Neuronal stem cell (in vitro differentiated cells): ENCODE measurements around the gene VAMP8.
"Not testable (repeated sequence)": the region's sequence is repeated elsewhere in the genome, so short reads cannot be mapped to it uniquely, and the experiment has no call there.

Source experiments
- DNase-seq: peaks from one replicate; pipeline ENCODE4 v3.0.0-alpha.2; 2013; ENCODE audit warnings: low spot score
- H2AFZ ChIP-seq: one replicate; pipeline ENCODE4 v1.6.1; 2013; ENCODE audit warnings: mild to moderate bottlenecking, low read length, inconsistent platforms
- H2AK5ac ChIP-seq: 2 replicates; pipeline ENCODE4 v1.6.1; 2013; ENCODE audit warnings: low read depth, mild to moderate bottlenecking, inconsistent platforms, low read length, moderate library complexity, mixed read lengths
- H2BK120ac ChIP-seq: 2 replicates; pipeline ENCODE4 v1.6.1; 2013; ENCODE audit warnings: low read depth, mild to moderate bottlenecking, inconsistent platforms, low read length, moderate library complexity, mixed read lengths
- H2BK12ac ChIP-seq: one replicate; pipeline ENCODE4 v1.6.1; 2013; ENCODE audit warnings: low read length, inconsistent platforms
- H2BK15ac ChIP-seq: 2 replicates; pipeline ENCODE4 v1.6.1; 2013; ENCODE audit warnings: mild to moderate bottlenecking, low read length, inconsistent platforms, mixed read lengths
- H2BK5ac ChIP-seq: one replicate; pipeline ENCODE4 v1.6.1; 2013; ENCODE audit warnings: inconsistent platforms, mild to moderate bottlenecking, low read length, moderate library complexity
- H3K14ac ChIP-seq: one replicate; pipeline ENCODE4 v1.6.1; 2013; ENCODE audit warnings: low read length, inconsistent platforms
- H3K18ac ChIP-seq: 2 replicates; pipeline ENCODE4 v1.6.1; 2013; ENCODE audit warnings: low read length, inconsistent platforms
- H3K23ac ChIP-seq: 2 replicates; pipeline ENCODE4 v1.6.1; 2013; ENCODE audit warnings: low read depth, mild to moderate bottlenecking, mixed read lengths, low read length, inconsistent platforms; ENCODE audit not compliant: poor library complexity
- H3K27ac ChIP-seq: replicated peaks from 3 replicates; pipeline ENCODE4 v1.5.1; 2013; ENCODE audit warnings: low read length, inconsistent platforms
- H3K27me3 ChIP-seq, 3 experiments: 2 replicates each; pipeline ENCODE4 v1.6.1; 2013; ENCODE audit warnings: low read length in 3 of 3, mild to moderate bottlenecking in 2 of 3, inconsistent platforms in 1 of 3, low read depth in 1 of 3, mixed read lengths in 1 of 3, moderate library complexity in 1 of 3; ENCODE audit not compliant: control insufficient read depth in 3 of 3, insufficient read depth in 3 of 3
- H3K36me3 ChIP-seq, 2 donors: replicated peaks in 1 of 2; 2 replicates each; pipeline ENCODE4 v1.6.1; 2013; ENCODE audit warnings: low read length in 2 of 2; ENCODE audit not compliant: control insufficient read depth in 2 of 2, insufficient read depth in 2 of 2
- H3K4ac ChIP-seq: 2 replicates; pipeline ENCODE4 v1.6.1; 2013; ENCODE audit warnings: inconsistent platforms, mild to moderate bottlenecking, low read length, moderate library complexity
- H3K4me1 ChIP-seq, 2 donors: 1 replicate in 1 of 2; 2 replicates in 1 of 2; pipeline ENCODE4 v1.6.1; 2013; ENCODE audit warnings: low read length in 2 of 2, low read depth in 1 of 2; ENCODE audit not compliant: control insufficient read depth in 2 of 2, insufficient read depth in 1 of 2
- H3K4me2 ChIP-seq: one replicate; pipeline ENCODE4 v1.6.1; 2013; ENCODE audit warnings: mild to moderate bottlenecking, low read length, inconsistent platforms; ENCODE audit not compliant: insufficient read depth, poor library complexity, severe bottlenecking
- H3K4me3 ChIP-seq, 2 donors: 2 replicates each; pipeline ENCODE4 v1.5.1; 2013; ENCODE audit warnings: low read length in 2 of 2, mild to moderate bottlenecking in 2 of 2, inconsistent platforms in 1 of 2, moderate library complexity in 1 of 2
- H3K79me1 ChIP-seq: one replicate; pipeline ENCODE4 v1.6.1; 2013; ENCODE audit warnings: low read depth, mild to moderate bottlenecking, inconsistent platforms, low read length, moderate library complexity
- H3K9ac ChIP-seq: one replicate; pipeline ENCODE4 v1.6.1; 2013; ENCODE audit warnings: mild to moderate bottlenecking, low read depth, low read length, inconsistent platforms; ENCODE audit not compliant: poor library complexity
- H3K9me3 ChIP-seq, 2 donors: replicated peaks in 1 of 2; 2 replicates each; pipeline versions ENCODE3 to v1.6.1; 2013; ENCODE audit warnings: low read length in 2 of 2, mild to moderate bottlenecking in 2 of 2, inconsistent platforms in 1 of 2, low read depth in 1 of 2, mixed read lengths in 1 of 2, moderate library complexity in 1 of 2; ENCODE audit not compliant: control insufficient read depth in 2 of 2, insufficient read depth in 1 of 2
- H4K8ac ChIP-seq: one replicate; pipeline ENCODE4 v1.6.1; 2013; ENCODE audit warnings: low read depth, mild to moderate bottlenecking, inconsistent platforms, low read length, moderate library complexity
- H4K91ac ChIP-seq: one replicate; pipeline ENCODE4 v1.6.1; 2013; ENCODE audit warnings: low read length, low read depth, mild to moderate bottlenecking, inconsistent platforms; ENCODE audit not compliant: poor library complexity
- WGBS, 2 donors: extraction: QIAGEN DNeasy Blood & Tissue Kit; methylation state at CpG; one replicate each; pipeline ENCODE4 v1.1.7; 2013; ENCODE audit warnings: missing lambda C conversion rate in 2 of 2, mixed read lengths in 1 of 2; ENCODE audit not compliant: insufficient read length in 2 of 2, insufficient replicate concordance in 1 of 2; ENCODE audit errors: extremely low coverage in 2 of 2; 5-methylcytosine and 5-hydroxymethylcytosine counted together

Gene VAMP8

GRCh38 chr2:85601771-85602475, 24.5 kb downstream of the VAMP8 start:
- H3K4ac ChIP-seq = peak overlapping the region; percentile 87
- peak overlapping the region; percentile 8 for H2BK12ac ChIP-seq
- H3K14ac ChIP-seq = peak overlapping the region; percentile 97
- peak overlapping the region; percentile 96 for H2AFZ ChIP-seq
- no CpG with 5 or more reads among the region's 36 CpGs for WGBS, 2 donors
- no peak overlapping the region for H2BK5ac ChIP-seq
- H3K79me1 ChIP-seq = peaks cover 14% of the 10 kb centered on the region
- H2BK120ac ChIP-seq = no peak overlapping the region
- no peak for DNase-seq
- H3K27ac ChIP-seq = no peak overlapping the region
- H2AK5ac ChIP-seq = peak overlapping the region; percentile 68
- peak overlapping the region; percentile 96 for H3K9ac ChIP-seq
- H4K8ac ChIP-seq = peak overlapping the region; percentile 98
- peak overlapping the region; percentile 34 for H2BK15ac ChIP-seq
- H3K4me3 ChIP-seq = peak overlapping the region; percentile 79 to 98
- H3K23ac ChIP-seq = peak overlapping the region; percentile 86
- H4K91ac ChIP-seq = no peak overlapping the region
- peaks cover 0 to 2% of the 10 kb centered on the region in 2 donors for H3K9me3 ChIP-seq
- H3K4me1 ChIP-seq = peaks cover 5 to 8% of the 10 kb centered on the region in 2 donors
- H3K18ac ChIP-seq = peak overlapping the region; percentile 92
- peak overlapping the region; percentile 94 for H3K4me2 ChIP-seq
- peaks cover 24 to 57% of the 10 kb centered on the region in 2 donors for H3K36me3 ChIP-seq
- no peaks in the 10 kb centered on the region for H3K27me3 ChIP-seq

- DNase-seq = peak; percentile 84
- no peak within 1 kb of the TSS for H2BK5ac ChIP-seq
- peak within 1 kb of the TSS; percentile 96 for H2AFZ ChIP-seq
- H3K9ac ChIP-seq = peak within 1 kb of the TSS; percentile 96
- peak within 1 kb of the TSS; percentile 68 for H2AK5ac ChIP-seq
- peak within 1 kb of the TSS; percentile 94 for H3K4me2 ChIP-seq
- H2BK15ac ChIP-seq = peak within 1 kb of the TSS; percentile 34
- peak within 1 kb of the TSS; percentile 97 for H3K14ac ChIP-seq
- H2BK120ac ChIP-seq = no peak within 1 kb of the TSS
- peaks cover 5 to 8% of the 10 kb centered on the region in 2 donors for H3K4me1 ChIP-seq
- peak within 1 kb of the TSS; percentile 87 for H3K4ac ChIP-seq
- H4K8ac ChIP-seq = peak within 1 kb of the TSS; percentile 98
- no peak within 1 kb of the TSS for H4K91ac ChIP-seq
- no CpG with 5 or more reads among the region's 73 CpGs for WGBS, 2 donors
- no peaks in the 10 kb centered on the region for H3K27me3 ChIP-seq
- H3K4me3 ChIP-seq = peak within 1 kb of the TSS; percentile 89 to 98
- peaks cover 7% of the 10 kb centered on the region for H3K79me1 ChIP-seq
- peak within 1 kb of the TSS; percentile 8 for H2BK12ac ChIP-seq
- H3K18ac ChIP-seq = peak within 1 kb of the TSS; percentile 92
- H3K36me3 ChIP-seq = peaks cover 19 to 57% of the 10 kb centered on the region in 2 donors
- peaks cover 0 to 2% of the 10 kb centered on the region in 2 donors for H3K9me3 ChIP-seq
- peak within 1 kb of the TSS; percentile 86 for H3K23ac ChIP-seq
- H3K27ac ChIP-seq = peak within 1 kb of the TSS; percentile 54
Measured at GRCh38 chr2:85602476-85603234, 25.3 kb downstream of the VAMP8 start, which contains the start of gene TMEM150A. TMEM150A (minus strand) TSS chr2:85602698; CDS start chr2:85601948, 750 bp downstream.

GRCh38 chr2:85604133-85604444, 26.7 kb downstream of the VAMP8 start:
- H3K23ac ChIP-seq, H2BK15ac ChIP-seq, H3K27ac ChIP-seq, H3K9me3 ChIP-seq, H2AFZ ChIP-seq, H2BK120ac ChIP-seq, H3K18ac ChIP-seq, H3K9ac ChIP-seq, H4K91ac ChIP-seq, H3K4me3 ChIP-seq, H3K27me3 ChIP-seq, H2AK5ac ChIP-seq, H3K4ac ChIP-seq, H3K14ac ChIP-seq, H2BK12ac ChIP-seq, H2BK5ac ChIP-seq, H4K8ac ChIP-seq, H3K79me1 ChIP-seq, H3K4me1 ChIP-seq, DNase-seq, H3K4me2 ChIP-seq: not testable (repeated sequence)
- WGBS, 2 donors = no CpG with 5 or more reads among the region's 3 CpGs
- H3K36me3 ChIP-seq = peaks cover 25 to 58% of the 10 kb centered on the region in 2 donors
